GM19452 (cell line): ENCODE measurements around the gene ZFP36.

Source experiments
- ATAC-seq: cut with Tn5 transposase; IDR thresholded peaks from one replicate; pipeline ENCODE4 v1.9.1; 2021; ENCODE audit not compliant: unreplicated experiment

The ZFP36 gene

GRCh38 chr19:39417463-39418181 lies 11.0 kb downstream of the ZFP36 start:
- no peak for ATAC-seq

- no peak for ATAC-seq
Observed at GRCh38 chr19:39419003-39419402, 12.4 kb downstream of the ZFP36 start.

- no peak for ATAC-seq
Observed at GRCh38 chr19:39420769-39421168, 14.1 kb downstream of the ZFP36 start.

GRCh38 chr19:39422020-39422419 lies 15.4 kb downstream of the ZFP36 start:
- no peak for ATAC-seq

GRCh38 chr19:39423258-39424086 lies 16.8 kb downstream of the ZFP36 start:
- no peak for ATAC-seq

- no peak for ATAC-seq
Observed at GRCh38 chr19:39424934-39425333, 18.3 kb downstream of the ZFP36 start.

- ATAC-seq, result no peak
Observed at GRCh38 chr19:39425744-39426143, 19.1 kb downstream of the ZFP36 start.

GRCh38 chr19:39426170-39426569 lies 19.5 kb downstream of the ZFP36 start:
- no peak for ATAC-seq

GRCh38 chr19:39427707-39428106 lies 21.1 kb downstream of the ZFP36 start:
- no peak for ATAC-seq

GRCh38 chr19:39428283-39429112 lies 21.9 kb downstream of the ZFP36 start:
- no peak for ATAC-seq

GRCh38 chr19:39430675-39431593 lies 24.3 kb downstream of the ZFP36 start:
- no peak for ATAC-seq

GRCh38 chr19:39432677-39433025 lies 26.0 kb downstream of the ZFP36 start:
- no peak for ATAC-seq

GRCh38 chr19:39433480-39434079 lies 26.9 kb downstream of the ZFP36 start:
- no peak for ATAC-seq

- no peak for ATAC-seq
Observed at GRCh38 chr19:39434123-39435076, 27.8 kb downstream of the ZFP36 start.

- peak; percentile 63 for ATAC-seq
Observed at GRCh38 chr19:39435499-39436349, 29.1 kb downstream of the ZFP36 start, which contains the start of gene RPS16. RPS16 (minus strand) TSS chr19:39435949; CDS start chr19:39435895, 54 bp downstream.

- ATAC-seq, result no peak
Observed at GRCh38 chr19:39436350-39436716, 29.7 kb downstream of the ZFP36 start.

GRCh38 chr19:39438270-39438934 lies 31.8 kb downstream of the ZFP36 start:
- no peak for ATAC-seq
